C4-2B (cell line): ENCODE results near the gene VWCE.

Source experiments
- CTCF ChIP-seq: fragments of 450-650 bp; conservative IDR thresholded peaks from 2 replicates; pipeline ENCODE4 v1.5.1; 2017; ENCODE audit warnings: mild to moderate bottlenecking
- ZFX ChIP-seq: fragments of 450-650 bp; IDR thresholded peaks from 2 replicates; pipeline ENCODE4 v1.6.1; 2017

GRCh38 chr11:61332797-61333549, 37.9 kb upstream of the VWCE start, which contains the start of the genes DDB1 and TKFC:
- no peak for TF ChIP-seq CTCF
- peak; percentile 80; the same call in 1 of the 2 replicates for TF ChIP-seq ZFX
